Stimulated activated CD8-positive, alpha-beta memory T cell treated with anti-CD3 and anti-CD28 coated beads, Interleukin-2, amount 100 ng/mL, for 48 hours (primary cell): ENCODE data around the gene CD7.

Experiments
- DNase-seq, 2 donors: peaks; one replicate each; pipeline ENCODE4 v3.0.0-alpha.2; 2020; ENCODE audit warnings: low read depth in 2 of 2

CD7 gene

GRCh38 chr17:82278786-82279391, 38.5 kb downstream of the CD7 start:
- no peak for DNase-seq

GRCh38 chr17:82278308-82278707, 39.1 kb downstream of the CD7 start:
- DNase-seq: no peak

- DNase-seq: no peak
These were observed 39.6 kb downstream of the CD7 start for GRCh38 chr17:82277851-82278250.

- DNase-seq: no peak
These were observed 40.5 kb downstream of the CD7 start for GRCh38 chr17:82276938-82277337.

GRCh38 chr17:82275326-82275725, 42.1 kb downstream of the CD7 start:
- no peak for DNase-seq

- DNase-seq: no peak
These were observed 43.0 kb downstream of the CD7 start for GRCh38 chr17:82274134-82275020.

- peak; percentile 89 to 90 for DNase-seq
These were observed 43.9 kb downstream of the CD7 start, which contains the start of gene CSNK1D for GRCh38 chr17:82273327-82274133. CSNK1D (minus strand) TSS chr17:82273700; CDS start chr17:82273381, 319 bp downstream.

GRCh38 chr17:82272495-82273326, 44.7 kb downstream of the CD7 start:
- DNase-seq: no peak

- no peak for DNase-seq
These were observed 46.0 kb downstream of the CD7 start for GRCh38 chr17:82271401-82271800.

- DNase-seq: no peak
These were observed 46.8 kb downstream of the CD7 start for GRCh38 chr17:82270651-82271050.

GRCh38 chr17:82269882-82270500, 47.4 kb downstream of the CD7 start:
- no peak for DNase-seq

- DNase-seq: no peak
These were observed 48.1 kb downstream of the CD7 start for GRCh38 chr17:82269138-82269881.

GRCh38 chr17:82267575-82268379, 49.6 kb downstream of the CD7 start:
- peak in 1 of 2 donors; percentile 33 for DNase-seq

GRCh38 chr17:82266142-82266541, 51.3 kb downstream of the CD7 start:
- no peak for DNase-seq
